Measurements from ENCODE around the gene CD99.

The CD99 gene, protein sequence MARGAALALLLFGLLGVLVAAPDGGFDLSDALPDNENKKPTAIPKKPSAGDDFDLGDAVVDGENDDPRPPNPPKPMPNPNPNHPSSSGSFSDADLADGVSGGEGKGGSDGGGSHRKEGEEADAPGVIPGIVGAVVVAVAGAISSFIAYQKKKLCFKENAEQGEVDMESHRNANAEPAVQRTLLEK

DNA sequence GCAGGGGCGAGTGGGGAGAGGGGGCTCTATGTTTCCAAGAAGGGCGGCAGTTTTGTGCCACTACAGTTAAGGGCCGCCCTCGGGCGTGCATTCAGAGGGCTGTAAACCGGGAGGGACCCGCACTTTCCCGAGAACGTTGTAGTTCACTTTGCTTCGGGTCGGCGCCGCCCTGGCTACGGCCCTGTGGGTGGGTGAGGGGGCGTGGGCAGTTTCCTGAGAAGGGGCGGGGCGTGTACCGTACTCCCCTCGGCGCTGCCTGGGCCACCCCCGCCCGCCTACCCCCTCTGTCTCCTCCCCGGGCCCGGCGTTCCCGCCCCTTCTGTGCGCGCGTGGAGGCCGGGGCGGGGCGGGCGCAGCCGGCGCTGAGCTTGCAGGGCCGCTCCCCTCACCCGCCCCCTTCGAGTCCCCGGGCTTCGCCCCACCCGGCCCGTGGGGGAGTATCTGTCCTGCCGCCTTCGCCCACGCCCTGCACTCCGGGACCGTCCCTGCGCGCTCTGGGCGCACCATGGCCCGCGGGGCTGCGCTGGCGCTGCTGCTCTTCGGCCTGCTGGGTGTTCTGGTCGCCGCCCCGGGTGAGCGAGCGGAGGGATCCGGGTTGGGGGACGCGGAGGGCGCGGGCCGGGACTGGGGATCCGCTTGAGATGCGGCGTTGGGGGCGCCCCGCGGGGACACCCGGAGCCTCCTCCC is at the start of gene CD99:
TSS of gene CD99 (plus strand) at position 440 of the 687 bp plus-strand sequence. CDS start at position 506, 66 bp downstream.
- Histone ChIP-seq H3K27ac (ENCODE audit: low read depth, low read length) (peak within 1 kb of the TSS; percentile 85), H3K4me3 (ENCODE audit: low read length) (peak within 1 kb of the TSS; percentile 79), H3K27me3 (ENCODE audit: control insufficient read depth, insufficient read depth, low read length) (no peaks in the 10 kb centered on the region), H3K4me1 (ENCODE audit: control insufficient read depth, insufficient read depth, low read length) (peaks cover 16% of the 10 kb centered on the region), H3K9ac (ENCODE audit: low read length) (peak within 1 kb of the TSS; percentile 93), H3K36me3 (ENCODE audit: control insufficient read depth, insufficient read depth, low read length) (no peaks in the 10 kb centered on the region)

GRCh38 chrX:2642146-2642545 is 48.9 kb upstream of the CD99 start:
- Histone ChIP-seq H3K4me3 (ENCODE audit: low read length) (no peak overlapping the region), H3K9ac (ENCODE audit: low read length) (no peak overlapping the region), H3K27ac (ENCODE audit: low read depth, low read length) (no peak overlapping the region), H3K4me1 (ENCODE audit: control insufficient read depth, insufficient read depth, low read length) (no peaks in the 10 kb centered on the region), H3K27me3 (ENCODE audit: control insufficient read depth, insufficient read depth, low read length) (no peaks in the 10 kb centered on the region), H3K36me3 (ENCODE audit: control insufficient read depth, insufficient read depth, low read length) (peaks cover 2% of the 10 kb centered on the region)

DNA sequence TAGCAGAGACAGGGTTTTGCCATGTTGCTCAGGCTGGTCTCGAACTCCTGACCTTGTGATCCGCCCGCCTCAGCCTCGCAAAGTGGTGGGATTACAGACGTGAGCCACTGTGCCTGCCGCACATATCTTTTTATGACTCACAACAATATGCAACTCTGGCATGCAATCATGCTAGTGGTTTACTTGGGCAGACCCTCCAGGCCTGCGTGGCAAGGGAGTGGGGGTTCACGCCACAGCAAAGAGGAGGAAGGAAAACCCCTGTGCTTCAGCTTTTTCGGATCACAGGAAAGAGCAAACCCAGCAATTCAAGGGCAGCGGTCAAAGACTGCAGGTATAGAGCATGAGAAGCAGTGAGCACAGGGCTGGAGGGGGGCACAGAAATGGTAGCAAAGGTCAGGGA is 48.3 kb upstream of the CD99 start:
- Histone ChIP-seq H3K27ac (ENCODE audit: low read depth, low read length) (no peak overlapping the region), H3K36me3 (ENCODE audit: control insufficient read depth, insufficient read depth, low read length) (peaks cover 2% of the 10 kb centered on the region), H3K9ac (ENCODE audit: low read length) (no peak overlapping the region), H3K27me3 (ENCODE audit: control insufficient read depth, insufficient read depth, low read length) (no peaks in the 10 kb centered on the region), H3K4me3 (ENCODE audit: low read length) (no peak overlapping the region), H3K4me1 (ENCODE audit: control insufficient read depth, insufficient read depth, low read length) (no peaks in the 10 kb centered on the region)

DNA sequence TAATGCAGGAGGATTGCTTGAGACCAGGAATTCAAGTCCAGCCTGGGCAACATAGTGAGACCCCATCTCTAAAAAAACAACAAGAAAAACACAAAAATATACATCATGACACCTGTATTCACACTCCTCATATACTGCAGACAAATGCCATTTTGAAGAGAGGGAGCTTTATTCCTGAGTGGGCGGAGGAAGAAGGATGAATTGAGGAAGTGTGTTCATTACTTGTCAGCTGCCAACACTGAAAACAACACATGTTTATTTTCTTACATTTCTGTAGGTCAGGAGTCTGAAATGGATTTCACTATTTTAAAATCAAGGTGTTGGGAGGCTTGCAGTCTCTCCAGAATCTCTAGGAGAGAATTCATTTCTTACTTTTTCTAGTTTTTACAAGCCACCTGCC is 47.2 kb upstream of the CD99 start:
- Histone ChIP-seq H3K4me1 (ENCODE audit: control insufficient read depth, insufficient read depth, low read length) (no peaks in the 10 kb centered on the region), H3K4me3 (ENCODE audit: low read length) (no peak overlapping the region), H3K27me3 (ENCODE audit: control insufficient read depth, insufficient read depth, low read length) (no peaks in the 10 kb centered on the region), H3K27ac (ENCODE audit: low read depth, low read length) (no peak overlapping the region), H3K9ac (ENCODE audit: low read length) (no peak overlapping the region), H3K36me3 (ENCODE audit: control insufficient read depth, insufficient read depth, low read length) (peaks cover 2% of the 10 kb centered on the region)

GRCh38 chrX:2645563-2645962 is 45.5 kb upstream of the CD99 start:
- Histone ChIP-seq H3K27ac (ENCODE audit: low read depth, low read length) (no peak overlapping the region), H3K9ac (ENCODE audit: low read length) (no peak overlapping the region), H3K27me3 (ENCODE audit: control insufficient read depth, insufficient read depth, low read length) (no peaks in the 10 kb centered on the region), H3K4me3 (ENCODE audit: low read length) (no peak overlapping the region), H3K4me1 (ENCODE audit: control insufficient read depth, insufficient read depth, low read length) (no peaks in the 10 kb centered on the region), H3K36me3 (ENCODE audit: control insufficient read depth, insufficient read depth, low read length) (no peaks in the 10 kb centered on the region)

DNA sequence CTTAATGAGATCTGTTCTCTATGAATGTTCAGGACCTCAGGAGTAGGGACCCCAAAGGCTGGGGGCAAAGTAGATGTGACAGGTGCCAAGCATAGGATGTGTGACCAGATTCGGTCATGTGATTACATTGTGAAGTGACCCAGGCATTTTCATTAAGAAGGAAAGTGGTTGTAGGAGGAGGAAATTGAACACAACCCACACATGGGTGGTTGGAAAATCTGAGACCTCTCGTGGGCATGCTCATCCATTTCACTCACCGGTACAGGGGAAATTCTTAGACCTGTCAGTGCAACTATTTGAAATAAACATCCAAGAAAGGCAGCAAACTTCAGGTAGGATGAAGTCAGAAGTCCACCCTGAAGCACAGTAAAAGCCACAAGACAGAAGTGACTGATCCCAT is 43.5 kb upstream of the CD99 start:
- H3K4me3 ChIP-seq (ENCODE audit: low read length), result no peak overlapping the region
- H3K4me1 ChIP-seq (ENCODE audit: control insufficient read depth, insufficient read depth, low read length), result no peaks in the 10 kb centered on the region
- no peak overlapping the region for H3K9ac ChIP-seq (ENCODE audit: low read length)
- H3K36me3 ChIP-seq (ENCODE audit: control insufficient read depth, insufficient read depth, low read length), result no peaks in the 10 kb centered on the region
- H3K27ac ChIP-seq (ENCODE audit: low read depth, low read length), result no peak overlapping the region
- no peaks in the 10 kb centered on the region for H3K27me3 ChIP-seq (ENCODE audit: control insufficient read depth, insufficient read depth, low read length)

DNA sequence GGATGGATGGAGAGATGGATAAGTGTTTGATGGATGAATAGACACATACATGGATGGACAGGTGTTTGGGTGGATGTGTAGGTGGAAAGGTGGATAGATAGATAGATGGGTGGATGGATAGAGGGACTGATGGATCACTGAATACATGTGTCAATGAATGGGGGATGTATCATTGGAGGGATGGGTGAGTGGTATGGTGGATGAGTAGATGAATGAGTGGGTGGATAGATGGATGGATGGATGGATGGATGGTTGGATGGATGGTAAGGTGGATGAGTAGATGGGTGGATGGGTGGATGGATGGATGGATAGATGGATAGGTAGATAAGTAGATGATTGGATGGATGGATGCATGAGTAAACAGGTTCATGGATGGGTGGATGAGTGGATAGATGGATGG is 41.1 kb upstream of the CD99 start:
- H3K4me1 ChIP-seq (ENCODE audit: control insufficient read depth, insufficient read depth, low read length), result no peaks in the 10 kb centered on the region
- H3K27me3 ChIP-seq (ENCODE audit: control insufficient read depth, insufficient read depth, low read length), result no peaks in the 10 kb centered on the region
- H3K4me3 ChIP-seq (ENCODE audit: low read length), result no peak overlapping the region
- no peak overlapping the region for H3K27ac ChIP-seq (ENCODE audit: low read depth, low read length)
- no peaks in the 10 kb centered on the region for H3K36me3 ChIP-seq (ENCODE audit: control insufficient read depth, insufficient read depth, low read length)
- H3K9ac ChIP-seq (ENCODE audit: low read length), result no peak overlapping the region

GRCh38 chrX:2650865-2651264 is 40.2 kb upstream of the CD99 start:
- Histone ChIP-seq H3K9ac (ENCODE audit: low read length) (no peak overlapping the region), H3K27ac (ENCODE audit: low read depth, low read length) (no peak overlapping the region), H3K27me3 (ENCODE audit: control insufficient read depth, insufficient read depth, low read length) (no peaks in the 10 kb centered on the region), H3K4me3 (ENCODE audit: low read length) (no peak overlapping the region), H3K36me3 (ENCODE audit: control insufficient read depth, insufficient read depth, low read length) (no peaks in the 10 kb centered on the region), H3K4me1 (ENCODE audit: control insufficient read depth, insufficient read depth, low read length) (no peaks in the 10 kb centered on the region)

DNA sequence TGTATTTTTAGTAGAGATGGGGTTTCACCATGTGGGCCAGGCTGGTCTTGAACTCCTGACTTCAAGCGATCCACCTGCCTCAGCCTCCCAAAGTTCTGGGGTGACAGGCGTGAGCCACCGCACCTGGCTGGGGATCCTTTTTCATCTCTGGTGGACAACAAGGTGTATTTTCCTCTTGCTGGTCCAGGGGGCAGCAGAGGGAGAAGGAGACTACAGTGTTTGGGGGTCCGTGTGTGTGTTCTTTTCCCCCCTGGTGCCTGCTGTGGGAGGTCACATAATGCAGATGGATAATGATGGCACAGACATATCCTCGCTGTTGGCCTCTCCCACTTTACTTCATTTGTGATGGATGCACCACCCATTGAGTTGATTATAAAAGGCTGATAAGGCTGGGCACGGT is 39.0 kb upstream of the CD99 start:
- Histone ChIP-seq H3K27me3 (ENCODE audit: control insufficient read depth, insufficient read depth, low read length) (no peaks in the 10 kb centered on the region), H3K36me3 (ENCODE audit: control insufficient read depth, insufficient read depth, low read length) (no peaks in the 10 kb centered on the region), H3K4me1 (ENCODE audit: control insufficient read depth, insufficient read depth, low read length) (no peaks in the 10 kb centered on the region), H3K27ac (ENCODE audit: low read depth, low read length) (no peak overlapping the region), H3K4me3 (ENCODE audit: low read length) (no peak overlapping the region), H3K9ac (ENCODE audit: low read length) (no peak overlapping the region)

DNA sequence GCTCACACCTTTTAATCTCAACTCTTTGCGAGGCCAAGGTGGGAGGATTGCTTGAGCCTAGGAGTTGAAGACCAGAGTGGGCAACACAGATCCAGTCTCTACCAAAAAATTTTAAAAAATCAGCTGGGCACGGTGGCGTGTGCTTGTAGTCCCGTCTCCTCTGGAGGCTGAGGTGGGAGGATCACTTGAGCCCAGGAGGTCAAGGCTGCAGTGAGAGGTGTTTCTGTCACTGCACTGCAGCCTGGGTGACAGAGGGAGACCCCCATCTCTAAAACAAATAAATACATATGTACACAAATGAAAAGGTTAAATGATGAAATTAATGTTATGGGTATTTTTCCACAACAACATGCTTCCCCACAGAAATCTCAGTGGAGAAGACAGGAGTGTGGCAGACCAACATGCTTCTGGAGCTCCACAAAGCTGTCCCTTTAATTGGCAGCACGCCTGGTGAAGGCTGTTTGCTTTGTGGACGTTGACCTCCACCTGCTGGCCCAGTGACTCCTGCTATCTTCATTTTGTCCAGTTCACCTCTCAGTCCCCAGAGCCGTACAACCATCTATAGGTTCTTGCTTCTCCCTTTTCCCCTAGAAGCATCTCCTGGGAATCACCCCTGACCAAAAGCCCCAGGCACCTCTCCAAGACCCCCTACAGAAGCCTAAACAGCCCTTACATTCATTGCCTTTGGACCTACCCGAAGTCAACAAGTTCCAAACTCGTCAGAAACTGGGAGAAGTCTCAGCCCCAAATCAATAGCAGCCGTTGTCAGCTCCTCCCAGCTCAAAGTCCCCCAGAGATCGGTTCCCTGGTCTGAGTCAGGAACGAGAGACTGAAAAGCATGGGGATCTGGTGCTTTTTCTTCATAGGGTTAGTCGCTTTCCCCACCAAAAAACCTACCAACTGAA is 36.4 kb upstream of the CD99 start:
- no peaks in the 10 kb centered on the region for H3K36me3 ChIP-seq (ENCODE audit: control insufficient read depth, insufficient read depth, low read length)
- no peak overlapping the region for H3K9ac ChIP-seq (ENCODE audit: low read length)
- H3K27me3 ChIP-seq (ENCODE audit: control insufficient read depth, insufficient read depth, low read length), result no peaks in the 10 kb centered on the region
- no peaks in the 10 kb centered on the region for H3K4me1 ChIP-seq (ENCODE audit: control insufficient read depth, insufficient read depth, low read length)
- H3K4me3 ChIP-seq (ENCODE audit: low read length), result no peak overlapping the region
- no peak overlapping the region for H3K27ac ChIP-seq (ENCODE audit: low read depth, low read length)

GRCh38 chrX:2656257-2656836 is 34.7 kb upstream of the CD99 start:
- Histone ChIP-seq H3K27ac (ENCODE audit: low read depth, low read length) (no peak overlapping the region), H3K4me1 (ENCODE audit: control insufficient read depth, insufficient read depth, low read length) (no peaks in the 10 kb centered on the region), H3K4me3 (ENCODE audit: low read length) (no peak overlapping the region), H3K9ac (ENCODE audit: low read length) (no peak overlapping the region), H3K27me3 (ENCODE audit: control insufficient read depth, insufficient read depth, low read length) (no peaks in the 10 kb centered on the region), H3K36me3 (ENCODE audit: control insufficient read depth, insufficient read depth, low read length) (no peaks in the 10 kb centered on the region)

DNA sequence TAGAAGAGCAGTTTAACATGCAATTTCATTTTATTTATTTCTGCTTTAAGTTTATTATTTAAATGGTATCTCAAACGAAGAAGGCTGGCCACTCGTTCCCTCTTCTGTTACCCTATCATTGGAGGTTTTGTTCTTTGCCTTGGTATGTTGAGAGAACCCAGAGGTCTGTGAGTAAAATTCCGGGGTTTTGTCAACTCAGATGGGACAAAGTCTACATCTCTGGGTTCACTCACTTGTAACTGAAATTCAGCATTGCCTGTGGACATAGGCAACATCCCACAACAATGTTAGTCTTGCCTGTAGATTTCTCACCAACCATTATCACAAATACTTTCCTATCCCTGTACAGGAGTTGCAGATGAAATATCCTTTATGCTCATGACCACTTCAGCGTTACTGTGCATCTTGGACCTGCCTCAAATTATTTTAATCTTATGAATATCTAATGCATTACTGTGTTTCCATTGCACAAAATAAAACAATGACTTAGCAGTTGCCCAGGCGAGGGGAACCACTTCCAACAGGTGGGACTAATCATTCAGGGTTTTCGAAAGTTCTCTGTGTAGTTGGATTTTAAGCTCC is 33.5 kb upstream of the CD99 start:
- Histone ChIP-seq H3K36me3 (ENCODE audit: control insufficient read depth, insufficient read depth, low read length) (no peaks in the 10 kb centered on the region), H3K4me3 (ENCODE audit: low read length) (no peak overlapping the region), H3K27ac (ENCODE audit: low read depth, low read length) (no peak overlapping the region), H3K27me3 (ENCODE audit: control insufficient read depth, insufficient read depth, low read length) (no peaks in the 10 kb centered on the region), H3K4me1 (ENCODE audit: control insufficient read depth, insufficient read depth, low read length) (no peaks in the 10 kb centered on the region), H3K9ac (ENCODE audit: low read length) (no peak overlapping the region)
